NCI-H510A treated with DMSO at 0.1 percent for 48 hours (cell line): ENCODE measurements around the gene SDHA.
"Not testable (repeated sequence)": the region's sequence is repeated elsewhere in the genome, so short reads cannot be mapped to it uniquely, and the experiment has no call there.

ENCODE experiments used
- DNase-seq: peaks from one replicate; lab custom pipeline; 2025; lab: John Stamatoyannopoulos, UW

The SDHA gene

DNA sequence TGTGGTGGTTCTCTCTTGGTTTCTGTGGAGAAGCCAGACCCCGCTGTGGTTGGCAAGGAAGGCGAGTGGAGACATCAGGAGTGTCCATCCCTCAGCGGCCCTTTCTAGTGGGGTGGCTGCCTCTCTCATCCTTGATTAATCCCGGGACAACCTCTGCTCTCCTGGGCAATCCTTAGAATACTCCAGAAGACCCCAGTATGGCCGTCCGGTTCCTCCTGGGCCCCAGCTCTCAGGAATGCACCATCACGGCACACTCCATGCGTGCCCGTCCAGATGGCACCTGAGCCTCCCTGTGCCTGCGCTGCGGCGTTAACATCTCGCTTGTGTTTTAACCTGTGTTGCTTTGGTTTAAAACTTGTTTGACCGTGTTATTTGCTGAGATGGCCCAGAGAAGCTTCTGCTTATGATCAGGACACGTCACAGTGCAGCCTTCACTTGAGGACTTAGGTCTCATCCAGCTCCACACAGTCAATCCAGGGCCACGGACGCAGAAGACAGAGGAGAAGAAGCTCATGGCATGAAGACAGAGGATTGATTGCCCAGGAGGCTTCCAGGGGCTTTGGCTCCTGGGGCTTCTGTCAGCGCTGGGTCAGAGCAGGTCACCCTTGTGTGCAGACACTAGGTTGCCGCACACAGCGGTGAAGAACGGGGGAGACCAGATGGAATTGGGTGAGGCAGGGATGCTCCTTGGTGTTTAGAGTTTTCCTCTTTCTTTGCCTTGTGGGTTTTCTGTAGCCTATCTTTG, 82.7 kb downstream of the SDHA start:
- not testable (repeated sequence) for DNase-seq

- DNase-seq = peak; percentile 97
These were observed 84.3 kb downstream of the SDHA start for GRCh38 chr5:302416-302815.

GRCh38 chr5:302966-303365, 84.8 kb downstream of the SDHA start:
- DNase-seq = no peak

DNA sequence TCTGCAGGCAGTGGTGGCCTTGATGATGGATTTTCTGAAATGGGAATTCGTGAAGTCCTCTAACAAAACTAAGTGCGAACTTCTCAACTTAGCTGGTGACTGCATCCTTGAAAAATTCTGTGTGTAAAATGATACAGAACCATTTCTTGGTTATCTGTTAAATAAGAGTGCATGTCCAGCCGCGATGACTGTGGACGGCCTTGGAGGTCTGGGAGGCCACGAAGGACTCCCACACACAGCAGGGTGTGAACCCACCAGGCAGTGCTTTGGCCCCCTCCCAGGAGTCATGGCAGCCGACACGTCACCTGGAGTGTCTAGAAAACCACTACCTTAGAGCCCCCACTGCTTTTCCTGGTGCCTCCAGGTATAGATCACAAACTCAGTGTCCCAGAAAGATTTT, 85.6 kb downstream of the SDHA start:
- not testable (repeated sequence) for DNase-seq

GRCh38 chr5:305050-305449, 86.9 kb downstream of the SDHA start:
- DNase-seq = peak; percentile 53

DNA sequence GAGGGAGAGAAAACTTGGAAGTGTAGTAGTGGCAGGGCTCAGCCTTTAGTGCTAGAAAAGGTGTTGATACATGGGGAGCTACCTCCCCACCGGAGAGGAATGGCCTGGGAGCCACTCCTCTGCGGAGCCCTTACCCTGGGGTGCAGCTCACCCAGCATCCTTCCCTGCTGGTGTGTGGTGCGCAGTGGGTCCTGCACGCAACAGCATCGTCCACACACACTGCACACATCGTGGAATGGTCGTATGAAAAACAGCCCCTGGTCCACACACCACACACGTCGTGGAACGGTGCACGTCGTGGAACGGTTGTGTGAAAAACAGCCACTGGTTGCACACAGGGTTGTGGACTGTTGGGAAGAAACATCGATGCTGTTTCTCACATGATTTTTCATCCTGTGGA, 87.3 kb downstream of the SDHA start:
- no peak for DNase-seq

- no peak for DNase-seq
These were observed 88.1 kb downstream of the SDHA start for GRCh38 chr5:306011-306805.
